Measurements from ENCODE around the gene TUT4.
A peak's percentile ranks its signal among the peaks of the same experiment; 100 is the strongest.

Gene TUT4

GRCh38 chr1:52460694-52461093, 92.2 kb downstream of the TUT4 start:
- no peak for DNase-seq

GRCh38 chr1:52455686-52456085, 97.2 kb downstream of the TUT4 start:
- no peak for DNase-seq

GRCh38 chr1:52454779-52455178, 98.1 kb downstream of the TUT4 start:
- no peak for DNase-seq

GRCh38 chr1:52454127-52454526, 98.8 kb downstream of the TUT4 start:
- DNase-seq = no peak

- DNase-seq = no peak
Measured at GRCh38 chr1:52444463-52444862, 108.4 kb downstream of the TUT4 start.

GRCh38 chr1:52439976-52440375, 112.9 kb downstream of the TUT4 start:
- DNase-seq = no peak

GRCh38 chr1:52436817-52437216, 116.1 kb downstream of the TUT4 start:
- no peak for DNase-seq

GRCh38 chr1:52435650-52436049, 117.2 kb downstream of the TUT4 start:
- no peak for DNase-seq

- DNase-seq = no peak
Measured at GRCh38 chr1:52435211-52435610, 117.7 kb downstream of the TUT4 start.

GRCh38 chr1:52432807-52433206, 120.1 kb downstream of the TUT4 start:
- DNase-seq = no peak

GRCh38 chr1:52427152-52427551, 125.7 kb downstream of the TUT4 start:
- no peak for DNase-seq

GRCh38 chr1:52426371-52426770, 126.5 kb downstream of the TUT4 start:
- no peak for DNase-seq

- DNase-seq = peak in 1 of 5 donors; percentile 12
Measured at GRCh38 chr1:52424813-52425212, 128.1 kb downstream of the TUT4 start.

- peak in 4 of 5 donors; percentile 21 to 82 (median 29) for DNase-seq
Measured at GRCh38 chr1:52424231-52424636, 128.7 kb downstream of the TUT4 start.

GRCh38 chr1:52423771-52424170, 129.1 kb downstream of the TUT4 start:
- DNase-seq = peak; percentile 58 to 90 (median 65)

- DNase-seq = no peak
Measured at GRCh38 chr1:52423055-52423454, 129.8 kb downstream of the TUT4 start.

GRCh38 chr1:52420713-52421112, 132.2 kb downstream of the TUT4 start:
- DNase-seq = no peak

- DNase-seq = no peak
Measured at GRCh38 chr1:52416811-52417210, 136.1 kb downstream of the TUT4 start.

- no peak for DNase-seq
Measured at GRCh38 chr1:52414942-52415341, 137.9 kb downstream of the TUT4 start.

- no peak for DNase-seq
Measured at GRCh38 chr1:52413410-52413989, 139.4 kb downstream of the TUT4 start.

- DNase-seq = no peak
Measured at GRCh38 chr1:52404975-52405338, 147.9 kb downstream of the TUT4 start.

- peak; percentile 96 to 99 (median 97) for DNase-seq
Measured at GRCh38 chr1:52404116-52404974, 148.5 kb downstream of the TUT4 start, which contains the start of the genes ORC1 and PRPF38A. ORC1 (minus strand) TSS chr1:52404423; CDS start chr1:52402223, 2,200 bp downstream. PRPF38A (plus strand) TSS chr1:52404602; CDS start chr1:52404750, 148 bp downstream.

GRCh38 chr1:52403566-52404115, 149.3 kb downstream of the TUT4 start:
- DNase-seq = peak; percentile 9 to 81 (median 36)

GRCh38 chr1:52402860-52403240, 150.0 kb downstream of the TUT4 start:
- DNase-seq = no peak
